ENCODE data around the gene ARHGAP25. TPM values are rescaled to one million over a fixed set of nuclear protein-coding genes. Genes with fewer than 3 reads are reported as not detected.

The ARHGAP25 gene
- total and polyA plus RNA-seq, 4 donors, result 3.5 to 7.0 (median 5.3) TPM

- no peaks in the 10 kb centered on the region for H3K36me3 ChIP-seq (ENCODE audit: control insufficient read depth in 4 of 4, insufficient read depth in 3 of 4, low read depth in 1 of 4, low read length in 3 of 4)
- no peak overlapping the region for H3K4me3 ChIP-seq (ENCODE audit: low read depth in 1 of 3, low read length in 3 of 3)
- H3K27me3 ChIP-seq (ENCODE audit: control insufficient read depth in 4 of 4, insufficient read depth in 4 of 4, low read length in 3 of 4), result no peaks in the 10 kb centered on the region
- no peak overlapping the region for H3K9ac ChIP-seq (ENCODE audit: low read depth in 1 of 2, low read length in 2 of 2)
- 73% methylated on average over 7 of the region's 7 CpGs for WGBS
- no peaks in the 10 kb centered on the region for H3K4me1 ChIP-seq (ENCODE audit: control insufficient read depth in 4 of 4, insufficient read depth in 4 of 4, low read length in 3 of 4)
- no peaks in the 10 kb centered on the region for H3K9me3 ChIP-seq (ENCODE audit: control insufficient read depth in 4 of 4, low read length in 3 of 4)
- no peak overlapping the region for H3K27ac ChIP-seq (ENCODE audit: low read depth in 1 of 2, low read length in 2 of 2)
- no peak for TF ChIP-seq YY1 (IDR thresholded peaks at IDR 0.05)
- no peak for TF ChIP-seq ZBTB33 (IDR thresholded peaks at IDR 0.05)
- TF ChIP-seq FOXA2 (IDR thresholded peaks at IDR 0.05), result no peak
- TF ChIP-seq EGR1 (IDR thresholded peaks at IDR 0.05; ENCODE audit: low read depth in 2 of 2), result no peak
- no peak for TF ChIP-seq NR2F2 (IDR thresholded peaks at IDR 0.05)
- TF ChIP-seq, protein P1, sequence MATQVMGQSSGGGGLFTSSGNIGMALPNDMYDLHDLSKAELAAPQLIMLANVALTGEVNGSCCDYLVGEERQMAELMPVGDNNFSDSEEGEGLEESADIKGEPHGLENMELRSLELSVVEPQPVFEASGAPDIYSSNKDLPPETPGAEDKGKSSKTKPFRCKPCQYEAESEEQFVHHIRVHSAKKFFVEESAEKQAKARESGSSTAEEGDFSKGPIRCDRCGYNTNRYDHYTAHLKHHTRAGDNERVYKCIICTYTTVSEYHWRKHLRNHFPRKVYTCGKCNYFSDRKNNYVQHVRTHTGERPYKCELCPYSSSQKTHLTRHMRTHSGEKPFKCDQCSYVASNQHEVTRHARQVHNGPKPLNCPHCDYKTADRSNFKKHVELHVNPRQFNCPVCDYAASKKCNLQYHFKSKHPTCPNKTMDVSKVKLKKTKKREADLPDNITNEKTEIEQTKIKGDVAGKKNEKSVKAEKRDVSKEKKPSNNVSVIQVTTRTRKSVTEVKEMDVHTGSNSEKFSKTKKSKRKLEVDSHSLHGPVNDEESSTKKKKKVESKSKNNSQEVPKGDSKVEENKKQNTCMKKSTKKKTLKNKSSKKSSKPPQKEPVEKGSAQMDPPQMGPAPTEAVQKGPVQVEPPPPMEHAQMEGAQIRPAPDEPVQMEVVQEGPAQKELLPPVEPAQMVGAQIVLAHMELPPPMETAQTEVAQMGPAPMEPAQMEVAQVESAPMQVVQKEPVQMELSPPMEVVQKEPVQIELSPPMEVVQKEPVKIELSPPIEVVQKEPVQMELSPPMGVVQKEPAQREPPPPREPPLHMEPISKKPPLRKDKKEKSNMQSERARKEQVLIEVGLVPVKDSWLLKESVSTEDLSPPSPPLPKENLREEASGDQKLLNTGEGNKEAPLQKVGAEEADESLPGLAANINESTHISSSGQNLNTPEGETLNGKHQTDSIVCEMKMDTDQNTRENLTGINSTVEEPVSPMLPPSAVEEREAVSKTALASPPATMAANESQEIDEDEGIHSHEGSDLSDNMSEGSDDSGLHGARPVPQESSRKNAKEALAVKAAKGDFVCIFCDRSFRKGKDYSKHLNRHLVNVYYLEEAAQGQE (IDR thresholded peaks at IDR 0.05), result no peak
- TF ChIP-seq RXRA (IDR thresholded peaks at IDR 0.05), result no peak
- no peak for DNase-seq (ENCODE audit: low spot score)
Observed at GRCh38 chr2:68689553-68690537, 44.8 kb upstream of the ARHGAP25 start.

DNA sequence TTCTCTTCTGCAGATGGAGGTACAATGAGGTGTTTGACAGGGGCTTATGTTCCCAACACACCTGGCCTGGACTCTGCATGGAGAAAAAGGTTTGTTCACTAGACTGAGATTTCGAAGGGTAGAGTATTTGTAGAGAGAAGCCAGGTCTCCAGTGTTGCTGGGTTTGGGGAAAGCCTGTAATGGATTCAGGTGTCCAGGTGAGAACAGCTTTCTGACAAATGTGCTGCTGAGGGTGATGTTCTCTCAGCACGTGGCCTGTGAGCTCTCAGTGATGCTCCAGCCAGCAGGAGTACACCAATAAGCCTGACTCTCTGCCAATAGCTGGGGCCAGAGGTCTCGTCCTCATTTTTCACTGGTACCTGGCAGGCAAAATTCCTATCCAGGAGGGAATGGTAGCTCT is 43.8 kb upstream of the ARHGAP25 start:
- 68% methylated on average over 3 of the region's 3 CpGs for WGBS
- no peak overlapping the region for H3K27ac ChIP-seq (ENCODE audit: low read depth in 1 of 2, low read length in 2 of 2)
- no peaks in the 10 kb centered on the region for H3K4me1 ChIP-seq (ENCODE audit: control insufficient read depth in 4 of 4, insufficient read depth in 4 of 4, low read length in 3 of 4)
- no peak overlapping the region for H3K9ac ChIP-seq (ENCODE audit: low read depth in 1 of 2, low read length in 2 of 2)
- no peak for DNase-seq (ENCODE audit: low spot score)
- TF ChIP-seq FOXA2 (IDR thresholded peaks at IDR 0.05) (no peak), JUND (IDR thresholded peaks at IDR 0.05) (no peak), YY1 (IDR thresholded peaks at IDR 0.05) (no peak), HNF4A (conservative IDR thresholded peaks at IDR 0.05) (no peak)
- TF ChIP-seq, protein P2, sequence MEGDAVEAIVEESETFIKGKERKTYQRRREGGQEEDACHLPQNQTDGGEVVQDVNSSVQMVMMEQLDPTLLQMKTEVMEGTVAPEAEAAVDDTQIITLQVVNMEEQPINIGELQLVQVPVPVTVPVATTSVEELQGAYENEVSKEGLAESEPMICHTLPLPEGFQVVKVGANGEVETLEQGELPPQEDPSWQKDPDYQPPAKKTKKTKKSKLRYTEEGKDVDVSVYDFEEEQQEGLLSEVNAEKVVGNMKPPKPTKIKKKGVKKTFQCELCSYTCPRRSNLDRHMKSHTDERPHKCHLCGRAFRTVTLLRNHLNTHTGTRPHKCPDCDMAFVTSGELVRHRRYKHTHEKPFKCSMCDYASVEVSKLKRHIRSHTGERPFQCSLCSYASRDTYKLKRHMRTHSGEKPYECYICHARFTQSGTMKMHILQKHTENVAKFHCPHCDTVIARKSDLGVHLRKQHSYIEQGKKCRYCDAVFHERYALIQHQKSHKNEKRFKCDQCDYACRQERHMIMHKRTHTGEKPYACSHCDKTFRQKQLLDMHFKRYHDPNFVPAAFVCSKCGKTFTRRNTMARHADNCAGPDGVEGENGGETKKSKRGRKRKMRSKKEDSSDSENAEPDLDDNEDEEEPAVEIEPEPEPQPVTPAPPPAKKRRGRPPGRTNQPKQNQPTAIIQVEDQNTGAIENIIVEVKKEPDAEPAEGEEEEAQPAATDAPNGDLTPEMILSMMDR (IDR thresholded peaks at IDR 0.05; ENCODE audit: low read depth, low read length, missing input control), result no peak
- H3K36me3 ChIP-seq (ENCODE audit: control insufficient read depth in 4 of 4, insufficient read depth in 3 of 4, low read depth in 1 of 4, low read length in 3 of 4), result no peaks in the 10 kb centered on the region
- no peaks in the 10 kb centered on the region for H3K27me3 ChIP-seq (ENCODE audit: control insufficient read depth in 4 of 4, insufficient read depth in 4 of 4, low read length in 3 of 4)
- no peaks in the 10 kb centered on the region for H3K9me3 ChIP-seq (ENCODE audit: control insufficient read depth in 4 of 4, low read length in 3 of 4)
- no peak overlapping the region for H3K4me3 ChIP-seq (ENCODE audit: low read depth in 1 of 3, low read length in 3 of 3)
